Body of pancreas (tissue), 4 donors: ENCODE results near the gene MGRN1. TPM values are rescaled to one million over a fixed set of nuclear protein-coding genes. Genes with fewer than 3 reads are reported as not detected.

ENCODE experiments used
- ATAC-seq: fragments of 150-250 bp; one replicate; pipeline ENCODE4 v1.9.1; 2016
- DNase-seq, 4 donors: peaks; one replicate each; pipeline ENCODE4 v3.0.0-alpha.2; 2019
- H3K27ac ChIP-seq, 4 donors: fragments of 200-600 bp; sonication (generic); 1 replicate in 3 of 4; 2 replicates in 1 of 4; pipeline versions ENCODE4 v1.5.1 to v1.6.1; 2016 to 2019; ENCODE audit warnings: mild to moderate bottlenecking in 1 of 4, mixed read lengths in 1 of 4, moderate library complexity in 1 of 4
- H3K27me3 ChIP-seq, 2 donors: fragments of 200-600 bp; sonication (generic); one replicate each; pipeline ENCODE4 v1.6.0; 2016; ENCODE audit warnings: mild to moderate bottlenecking in 1 of 2
- H3K36me3 ChIP-seq, 2 donors: fragments of 200-600 bp; sonication (generic); replicated peaks in 1 of 2; 2 replicates each; pipeline ENCODE4 v1.5.1; 2016; ENCODE audit warnings: low read depth in 2 of 2; ENCODE audit not compliant: insufficient read depth in 1 of 2
- H3K4me1 ChIP-seq: fragments of 200-600 bp; sonication (generic); one replicate; pipeline ENCODE4 v1.6.0; 2016
- H3K4me3 ChIP-seq, 2 donors: fragments of 200-600 bp; sonication (generic); 1 replicate in 1 of 2; 2 replicates in 1 of 2; pipeline ENCODE4 v1.5.1; 2016 to 2019
- H3K9me3 ChIP-seq, 3 donors: fragments of 200-600 bp; sonication (generic); 1 replicate in 2 of 3; 2 replicates in 1 of 3; pipeline ENCODE4 v1.5.1; 2016
- POLR2A ChIP-seq, 3 donors: fragments of 450-650 bp; IDR thresholded peaks; one replicate each; pipeline ENCODE4 v1.6.1; 2016; ENCODE audit warnings: antibody characterized with exemption in 3 of 3, mild to moderate bottlenecking in 2 of 3
- WGBS, 2 donors: methylation state at CpG; one replicate each; pipeline ENCODE4 v1.1.5; 2017; 5-methylcytosine and 5-hydroxymethylcytosine counted together
- intact Hi-C: fragments of 100-400 bp; cut with DNase I; formaldehyde crosslinking; loops from one replicate; pipeline ENCODE4 v1.15.1; 2023
- total RNA-seq, 2 donors: library from RNA; depleted of rRNA; stranded (reverse); fragments of >200 nt; gene quantifications; one replicate each; pipeline ENCODE4 v1.1.0, GENCODE V29; 2016
- TF ChIP-seq, protein P1 (sequence below), 7 experiments: fragments of 450-650 bp in 4 of 7; fragments of 200-600 bp in 3 of 7; sonication (generic) in 3 of 7; IDR thresholded peaks; one replicate each; pipeline ENCODE4 v1.5.1; 2016 to 2019; ENCODE audit warnings: antibody characterized with exemption in 7 of 7

The MGRN1 gene
- total RNA-seq, 2 donors from 2014 or later = 23.3 to 44.8 TPM

DNA sequence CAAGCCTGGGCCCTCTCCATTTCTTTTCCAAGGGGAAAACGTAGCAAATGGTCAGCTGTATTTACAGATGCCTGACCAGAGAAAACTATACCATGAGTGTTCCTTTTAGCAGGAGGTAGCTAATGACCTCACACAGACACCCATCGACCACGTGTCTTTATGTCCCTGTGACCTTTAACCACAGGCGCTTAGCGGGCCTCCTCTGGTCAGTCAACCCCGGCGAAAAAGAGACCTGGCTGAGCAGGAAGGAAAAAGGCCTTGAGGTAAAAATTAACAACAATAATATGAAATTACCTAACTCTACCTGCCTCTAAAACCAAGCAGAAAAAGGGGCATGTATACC lies 77.8 kb downstream of the MGRN1 start:
- ATAC-seq = no peak

DNA sequence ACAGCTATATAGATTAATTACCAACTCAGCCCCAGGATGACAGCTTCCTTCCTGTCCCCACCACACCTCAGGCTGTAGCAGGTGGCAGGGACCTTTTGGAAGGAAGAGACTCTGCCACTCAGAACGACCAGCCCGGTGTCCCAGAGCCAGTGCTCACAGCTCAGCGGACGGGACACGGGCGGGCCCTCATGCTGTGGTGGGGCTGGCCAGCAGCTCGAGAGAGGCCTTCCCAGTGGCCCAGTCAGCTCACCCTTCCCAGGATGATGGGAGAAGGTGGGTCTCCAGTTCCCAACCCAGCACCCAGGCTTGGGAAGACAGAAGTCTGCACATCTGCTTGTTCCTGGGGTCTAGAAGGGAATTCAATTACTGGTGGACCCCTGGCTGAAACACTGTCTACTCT lies 79.3 kb downstream of the MGRN1 start:
- TF ChIP-seq, protein P1, sequence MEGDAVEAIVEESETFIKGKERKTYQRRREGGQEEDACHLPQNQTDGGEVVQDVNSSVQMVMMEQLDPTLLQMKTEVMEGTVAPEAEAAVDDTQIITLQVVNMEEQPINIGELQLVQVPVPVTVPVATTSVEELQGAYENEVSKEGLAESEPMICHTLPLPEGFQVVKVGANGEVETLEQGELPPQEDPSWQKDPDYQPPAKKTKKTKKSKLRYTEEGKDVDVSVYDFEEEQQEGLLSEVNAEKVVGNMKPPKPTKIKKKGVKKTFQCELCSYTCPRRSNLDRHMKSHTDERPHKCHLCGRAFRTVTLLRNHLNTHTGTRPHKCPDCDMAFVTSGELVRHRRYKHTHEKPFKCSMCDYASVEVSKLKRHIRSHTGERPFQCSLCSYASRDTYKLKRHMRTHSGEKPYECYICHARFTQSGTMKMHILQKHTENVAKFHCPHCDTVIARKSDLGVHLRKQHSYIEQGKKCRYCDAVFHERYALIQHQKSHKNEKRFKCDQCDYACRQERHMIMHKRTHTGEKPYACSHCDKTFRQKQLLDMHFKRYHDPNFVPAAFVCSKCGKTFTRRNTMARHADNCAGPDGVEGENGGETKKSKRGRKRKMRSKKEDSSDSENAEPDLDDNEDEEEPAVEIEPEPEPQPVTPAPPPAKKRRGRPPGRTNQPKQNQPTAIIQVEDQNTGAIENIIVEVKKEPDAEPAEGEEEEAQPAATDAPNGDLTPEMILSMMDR (IDR thresholded peaks at IDR 0.05) = no peak
- TF ChIP-seq POLR2A (IDR thresholded peaks at IDR 0.05) = no peak
- 81% methylated on average over 7 of the region's 7 CpGs; no CpG with 5 or more reads in 1 of the 2 donors for WGBS, 2 donors
- Histone ChIP-seq H3K36me3 (peaks cover 0 to 14% of the 10 kb centered on the region in 2 donors), H3K27me3 (no peaks in the 10 kb centered on the region), H3K9me3 (no peaks in the 10 kb centered on the region), H3K4me1 (no peaks in the 10 kb centered on the region), H3K27ac (no peak overlapping the region), H3K4me3 (no peak overlapping the region)
- intact Hi-C loops = no loop called here
- no peak for ATAC-seq
- no peak for DNase-seq

More for the DNA sequence above, 77.8 kb downstream of the MGRN1 start:
- Histone ChIP-seq H3K4me1 (no peaks in the 10 kb centered on the region), H3K36me3 (peaks cover 0 to 15% of the 10 kb centered on the region in 2 donors), H3K27me3 (no peaks in the 10 kb centered on the region), H3K27ac (peak overlapping the region in 1 of 4 donors; percentile 7), H3K4me3 (no peak overlapping the region), H3K9me3 (no peaks in the 10 kb centered on the region)
- intact Hi-C loops = no loop called here
- no peak for DNase-seq
- 56 to 67% methylated on average over 7 of the region's 7 CpGs for WGBS, 2 donors
- TF ChIP-seq POLR2A (IDR thresholded peaks at IDR 0.05) = no peak
- TF ChIP-seq, protein P1 (IDR thresholded peaks at IDR 0.05) = no peak

DNA sequence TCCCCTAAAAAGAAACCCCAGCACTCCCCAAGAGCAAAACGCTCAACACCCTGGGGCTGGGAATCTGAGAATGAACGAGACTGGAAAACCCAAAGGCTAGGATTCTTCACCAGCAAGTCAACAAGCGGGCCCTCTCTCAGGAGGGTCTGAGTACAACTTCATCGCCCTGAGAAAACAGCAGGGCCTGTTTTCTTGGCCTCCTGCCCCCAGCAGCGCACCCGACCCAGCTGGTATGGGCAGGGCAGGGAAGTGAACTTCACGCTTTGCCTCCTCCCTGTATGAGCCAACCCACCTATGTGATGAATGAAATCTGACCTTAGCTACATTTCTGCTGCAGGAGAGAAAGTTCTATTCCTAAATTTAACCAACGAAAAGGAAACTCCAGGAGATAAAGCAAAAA lies 79.9 kb downstream of the MGRN1 start:
- intact Hi-C loops = no loop called here
- Histone ChIP-seq H3K36me3 (peaks cover 0 to 10% of the 10 kb centered on the region in 2 donors), H3K27ac (no peak overlapping the region), H3K9me3 (no peaks in the 10 kb centered on the region), H3K27me3 (no peaks in the 10 kb centered on the region), H3K4me3 (no peak overlapping the region), H3K4me1 (no peaks in the 10 kb centered on the region)
- 84 to 86% methylated on average over 8 of the region's 8 CpGs for WGBS, 2 donors
- DNase-seq = no peak
- TF ChIP-seq, protein P1 (IDR thresholded peaks at IDR 0.05) = no peak
- no peak for TF ChIP-seq POLR2A (IDR thresholded peaks at IDR 0.05)
- no peak for ATAC-seq

DNA sequence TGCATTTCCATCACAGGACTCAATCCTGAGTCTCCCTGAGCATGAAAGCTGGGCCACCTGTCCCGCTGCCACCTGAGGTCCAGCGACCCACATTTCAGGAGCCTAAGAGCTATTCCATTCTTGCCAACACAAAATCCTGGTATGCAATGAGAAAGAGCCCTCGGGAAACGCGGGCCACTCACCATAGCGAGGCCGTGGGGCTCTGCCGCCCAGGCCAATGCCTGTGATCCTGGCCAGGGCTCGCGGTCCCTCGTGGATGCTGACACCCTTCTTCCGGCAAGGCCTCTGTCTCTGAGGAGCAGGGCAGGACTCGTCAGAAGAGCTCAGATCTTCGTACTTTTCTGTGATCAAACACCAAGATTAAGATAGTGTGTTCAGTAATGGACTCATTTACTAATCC lies 80.3 kb downstream of the MGRN1 start:
- ATAC-seq (no peak), DNase-seq (no peak)
- Histone ChIP-seq H3K4me3 (no peak overlapping the region), H3K9me3 (no peaks in the 10 kb centered on the region), H3K27me3 (no peaks in the 10 kb centered on the region), H3K27ac (no peak overlapping the region), H3K36me3 (peaks cover 0 to 7% of the 10 kb centered on the region in 2 donors), H3K4me1 (no peaks in the 10 kb centered on the region)
- intact Hi-C loops = no loop called here
- TF ChIP-seq, protein P1 (IDR thresholded peaks at IDR 0.05) = no peak
- TF ChIP-seq POLR2A (IDR thresholded peaks at IDR 0.05) = no peak
- WGBS, 2 donors = 93% methylated on average over 14 of the region's 14 CpGs

DNA sequence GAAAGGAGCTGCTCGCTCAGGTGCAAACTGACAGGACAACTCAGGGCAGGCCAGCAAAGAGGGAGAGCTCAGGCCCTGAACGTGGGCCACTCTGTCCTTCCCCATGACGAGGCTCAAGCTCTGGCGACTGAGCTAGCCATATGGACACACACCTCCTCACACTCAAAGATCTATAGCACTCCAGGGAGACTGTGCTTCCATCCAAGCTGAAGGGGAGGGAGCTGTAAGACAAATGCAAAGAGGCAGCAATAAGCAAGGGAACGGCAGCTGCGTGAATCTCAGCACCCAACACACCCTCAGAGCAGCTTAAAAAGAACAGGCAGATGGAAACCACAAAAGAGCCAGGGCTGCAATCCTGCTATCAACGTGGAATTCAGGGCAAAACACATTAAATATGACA lies 82.2 kb downstream of the MGRN1 start:
- no peaks in the 10 kb centered on the region for H3K9me3 ChIP-seq
- DNase-seq (no peak), ATAC-seq (no peak)
- H3K27ac ChIP-seq = no peak overlapping the region
- intact Hi-C loops = no loop called here
- no peak for TF ChIP-seq POLR2A (IDR thresholded peaks at IDR 0.05)
- TF ChIP-seq, protein P1 (IDR thresholded peaks at IDR 0.05) = no peak
- no peaks in the 10 kb centered on the region for H3K4me1 ChIP-seq
- no peaks in the 10 kb centered on the region for H3K27me3 ChIP-seq
- H3K4me3 ChIP-seq = no peak overlapping the region
- H3K36me3 ChIP-seq = peaks cover 0 to 2% of the 10 kb centered on the region in 2 donors
- 83 to 88% methylated on average over 7 of the region's 7 CpGs for WGBS, 2 donors
